CD1c-positive myeloid dendritic cell (primary cell): ENCODE data around the gene GTF2A1L.
"Not testable (repeated sequence)": the region's sequence is repeated elsewhere in the genome, so short reads cannot be mapped to it uniquely, and the experiment has no call there.

Experiments used
- DNase-seq: peaks from one replicate; pipeline ENCODE4 v3.0.0-alpha.2; 2016; ENCODE audit errors: extremely low spot score

Gene GTF2A1L

GRCh38 chr2:48613211-48613610 lies 4.4 kb upstream of the GTF2A1L start:
- DNase-seq: no peak

DNA sequence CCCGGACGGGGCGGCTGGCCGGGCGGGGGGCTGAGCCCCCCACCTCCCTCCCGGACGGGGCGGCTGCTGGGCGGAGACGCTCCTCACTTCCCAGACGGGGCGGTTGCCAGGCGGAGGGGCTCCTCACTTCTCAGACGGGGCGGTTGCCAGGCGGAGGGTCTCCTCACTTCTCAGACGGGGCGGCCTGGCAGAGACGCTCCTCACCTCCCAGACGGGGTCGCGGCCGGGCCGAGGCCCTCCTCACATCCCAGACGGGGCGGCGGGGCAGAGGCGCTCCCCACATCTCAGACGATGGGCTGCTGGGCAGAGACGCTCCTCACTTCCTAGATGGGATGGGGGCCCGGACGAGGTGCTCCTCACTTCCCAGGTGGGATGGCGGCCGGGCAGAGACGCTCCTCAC lies 3.1 kb upstream of the GTF2A1L start:
- DNase-seq: not testable (repeated sequence)

GRCh38 chr2:48619526-48619925 lies 1.9 kb downstream of the GTF2A1L start:
- no peak for DNase-seq

- DNase-seq: no peak
Measured at GRCh38 chr2:48620604-48621003, 2.9 kb downstream of the GTF2A1L start.

- DNase-seq: not testable (repeated sequence)
Measured at GRCh38 chr2:48622691-48623090, 5.0 kb downstream of the GTF2A1L start.

- DNase-seq: no peak
Measured at GRCh38 chr2:48624696-48625095, 7.0 kb downstream of the GTF2A1L start.

DNA sequence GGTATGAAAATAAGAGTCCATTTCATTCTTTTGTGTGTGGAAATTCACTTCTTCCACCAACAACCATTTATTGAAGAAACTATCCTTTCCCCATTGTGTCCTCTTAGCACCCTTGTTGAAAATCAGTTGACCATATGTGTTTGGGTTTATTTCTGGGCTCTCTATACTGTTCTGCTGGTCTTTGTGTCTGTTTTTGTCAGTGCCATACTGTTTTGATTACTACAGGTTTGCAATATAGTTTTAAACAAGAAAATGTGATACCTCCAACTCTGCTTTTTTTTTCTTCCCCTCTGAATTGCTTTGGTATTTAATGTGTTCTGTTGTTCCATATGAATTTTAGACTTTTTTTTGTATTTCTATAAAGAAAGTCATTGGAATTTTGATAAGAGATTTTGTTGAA lies 8.4 kb downstream of the GTF2A1L start:
- DNase-seq: no peak

- no peak for DNase-seq
Measured at GRCh38 chr2:48633143-48633542, 15.5 kb downstream of the GTF2A1L start.

DNA sequence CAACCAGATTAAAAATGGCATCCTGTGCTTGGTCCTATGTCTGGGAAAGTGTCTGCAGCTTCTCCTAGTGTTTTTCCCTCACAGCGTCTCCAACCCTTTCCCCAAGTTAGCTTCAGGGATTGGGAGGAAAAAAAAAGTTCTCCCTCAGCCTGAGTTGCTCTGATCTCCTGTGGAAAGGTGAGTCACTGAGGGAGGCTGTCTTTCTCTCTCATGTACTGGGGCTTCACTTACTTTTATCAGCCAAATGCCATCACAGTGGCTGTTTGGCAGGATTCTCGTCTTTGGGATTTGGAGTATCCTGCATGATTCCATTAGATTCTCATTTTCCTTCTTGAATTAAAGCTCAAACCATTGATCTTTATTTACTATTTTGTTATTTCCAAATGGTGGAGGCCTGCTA lies 18.1 kb downstream of the GTF2A1L start:
- no peak for DNase-seq

- DNase-seq: no peak
Measured at GRCh38 chr2:48638261-48638660, 20.6 kb downstream of the GTF2A1L start.

DNA sequence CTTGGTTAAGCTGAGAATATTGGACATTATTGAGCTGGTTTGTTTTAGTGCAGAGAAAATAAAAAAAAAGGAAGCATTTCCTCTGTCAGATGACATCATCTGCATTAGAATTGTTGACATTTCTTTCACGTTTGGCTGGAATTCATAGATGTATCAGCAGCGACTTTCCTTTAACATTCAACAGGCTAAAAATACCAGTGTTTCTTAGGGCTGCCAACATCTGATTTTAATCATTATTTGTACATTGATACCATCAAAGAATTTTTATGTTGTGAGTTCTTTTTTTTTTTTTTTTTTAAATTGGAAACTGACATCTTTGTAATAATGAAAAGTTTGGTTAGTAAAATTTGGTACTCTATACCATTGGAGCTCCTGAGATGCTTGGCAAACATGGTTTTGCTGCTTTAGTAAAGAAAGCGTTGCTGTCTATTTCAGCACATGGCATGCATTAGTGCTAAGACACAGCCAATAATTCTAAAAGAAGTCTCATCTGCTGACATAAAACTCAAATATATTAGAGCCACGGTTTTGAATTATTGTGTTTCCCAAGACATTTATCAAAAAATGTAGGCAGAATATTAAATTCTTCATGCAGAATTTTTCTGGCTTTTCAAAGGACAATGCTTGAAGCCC lies 33.6 kb downstream of the GTF2A1L start:
- DNase-seq: no peak

- DNase-seq: no peak
Measured at GRCh38 chr2:48668992-48669391, 51.3 kb downstream of the GTF2A1L start.

GRCh38 chr2:48673581-48673980 lies 55.9 kb downstream of the GTF2A1L start:
- no peak for DNase-seq

DNA sequence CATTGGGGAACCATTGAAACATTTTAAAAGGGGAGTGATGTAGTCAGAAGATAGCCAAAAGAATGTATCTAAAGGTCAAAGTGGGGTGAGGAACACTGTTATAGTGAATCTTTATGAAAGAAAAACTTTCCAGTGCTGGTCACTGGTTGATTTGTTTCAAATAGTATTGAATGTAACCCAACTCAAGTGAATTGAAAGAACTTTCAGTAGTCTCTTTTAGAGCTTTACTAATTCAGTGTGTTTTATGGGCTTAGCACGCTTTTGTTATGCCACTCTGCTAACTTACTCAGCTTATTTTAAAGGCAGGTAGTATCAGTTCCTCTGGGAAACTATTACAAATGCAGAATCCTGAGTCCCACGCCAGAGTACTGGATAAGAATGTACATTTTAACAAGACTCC lies 57.3 kb downstream of the GTF2A1L start:
- no peak for DNase-seq

DNA sequence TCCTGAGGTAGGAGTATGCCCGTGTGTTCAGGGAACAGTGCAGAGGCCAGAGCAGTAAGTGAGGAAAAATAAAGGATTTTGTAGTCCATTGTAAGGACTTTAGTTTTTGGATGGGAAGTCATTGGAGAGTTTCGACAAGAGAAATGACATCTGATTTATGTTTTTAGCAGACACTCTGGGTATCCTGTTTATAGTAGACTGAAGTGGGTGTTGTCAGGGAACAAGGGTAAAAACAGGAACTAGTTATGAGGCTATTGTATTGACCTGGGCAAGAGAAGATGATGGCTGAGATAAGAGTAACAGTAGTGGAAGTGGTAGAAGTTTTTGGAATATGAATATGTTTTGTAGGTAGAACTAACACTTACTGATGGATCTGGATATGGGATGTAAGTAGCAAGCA lies 59.8 kb downstream of the GTF2A1L start:
- no peak for DNase-seq

DNA sequence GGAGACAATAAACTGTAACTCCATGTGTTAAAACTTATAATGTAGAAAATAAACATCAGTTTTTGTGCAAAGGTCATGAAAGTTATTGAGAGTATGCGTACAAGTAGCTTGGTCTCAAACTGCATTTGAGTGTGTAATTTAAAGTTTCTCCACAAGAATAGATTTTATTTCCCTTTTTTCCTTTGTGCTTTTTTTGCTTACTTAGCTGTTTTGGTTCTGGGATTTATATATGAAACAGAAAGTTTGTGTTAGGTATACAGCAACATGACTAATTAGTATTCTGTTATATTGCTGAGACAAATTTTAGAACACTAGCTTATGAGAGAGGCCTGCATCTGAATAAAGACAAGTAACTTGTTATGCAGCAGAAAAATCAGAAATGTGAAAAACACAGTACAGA lies 67.5 kb downstream of the GTF2A1L start:
- DNase-seq: no peak

DNA sequence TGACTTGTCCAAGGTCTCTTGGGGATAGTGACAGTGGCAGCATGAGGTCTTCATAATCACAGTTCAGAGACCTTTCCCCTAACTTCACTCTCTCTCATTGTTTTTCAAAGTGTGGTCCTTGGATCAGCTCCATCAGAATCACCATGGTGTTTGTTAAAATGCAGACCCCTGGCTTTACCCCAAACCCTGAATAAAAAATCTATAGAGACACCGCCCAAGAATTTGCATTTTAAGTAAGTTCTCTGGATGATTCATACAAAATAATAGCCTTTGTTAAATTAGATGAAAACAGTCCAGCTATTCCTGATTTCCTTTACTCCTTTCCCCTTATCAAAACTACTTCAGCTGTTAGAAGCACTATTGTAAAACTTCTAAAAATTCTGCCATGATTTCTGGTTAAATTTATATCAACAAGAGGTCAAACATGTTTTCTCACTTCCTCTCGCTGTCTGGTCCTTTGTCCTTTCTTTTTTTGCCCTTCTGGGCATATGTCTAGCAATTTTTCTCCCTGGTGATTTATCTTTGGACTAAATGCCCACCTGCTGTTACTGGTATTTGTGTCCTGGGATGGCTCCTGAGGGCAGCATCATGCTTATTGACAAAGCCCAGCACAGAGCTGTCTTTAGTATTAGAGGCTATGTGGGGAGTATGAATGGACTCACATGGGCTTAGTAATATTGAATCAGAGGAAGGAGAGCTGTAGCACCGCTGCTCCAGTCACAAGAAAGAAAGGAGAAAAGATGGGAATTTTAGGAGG lies 74.5 kb downstream of the GTF2A1L start:
- DNase-seq: no peak

GRCh38 chr2:48693066-48693465 lies 75.4 kb downstream of the GTF2A1L start:
- DNase-seq: no peak

- DNase-seq: no peak
Measured at GRCh38 chr2:48693645-48694044, 76.0 kb downstream of the GTF2A1L start.

- no peak for DNase-seq
Measured at GRCh38 chr2:48694149-48694548, 76.5 kb downstream of the GTF2A1L start.

GRCh38 chr2:48695991-48696390 lies 78.3 kb downstream of the GTF2A1L start:
- DNase-seq: no peak

- no peak for DNase-seq
Measured at GRCh38 chr2:48696881-48697280, 79.2 kb downstream of the GTF2A1L start.

DNA sequence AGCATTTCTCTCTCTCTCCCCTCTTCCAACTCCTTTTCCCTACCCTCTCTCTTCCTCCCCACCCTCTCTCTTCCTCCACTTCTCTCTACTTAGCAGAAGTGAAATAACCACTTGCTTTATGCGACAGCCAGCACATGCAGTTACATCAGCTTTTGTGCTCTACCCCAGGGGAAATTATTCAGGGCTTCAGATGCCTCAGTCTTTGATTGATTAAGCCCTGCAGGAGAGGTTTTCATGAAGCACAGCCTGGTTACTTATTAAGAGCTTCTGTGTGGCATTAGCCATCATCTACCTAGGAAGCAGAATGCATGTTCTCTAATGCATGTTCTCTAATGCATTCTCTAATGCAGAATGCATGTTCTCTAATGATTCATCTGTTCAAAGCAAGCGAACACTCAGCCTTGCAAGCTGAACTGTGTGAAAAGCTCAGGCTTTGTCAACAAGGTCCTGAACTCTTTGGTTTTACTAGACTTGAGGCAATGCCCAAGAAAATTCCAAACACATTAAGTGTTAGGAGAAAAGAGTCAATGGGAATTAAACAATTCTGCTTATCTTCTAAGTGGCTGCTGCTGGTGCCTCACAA lies 81.8 kb downstream of the GTF2A1L start:
- DNase-seq: no peak
